ENCODE data around the gene INPP1. TPM values are rescaled to one million over a fixed set of nuclear protein-coding genes. Genes with fewer than 3 reads are reported as not detected.
A peak's percentile ranks its signal among the peaks of the same experiment; 100 is the strongest.
"Not testable (repeated sequence)": the region's sequence is repeated elsewhere in the genome, so short reads cannot be mapped to it uniquely, and the experiment has no call there.

The INPP1 gene, protein sequence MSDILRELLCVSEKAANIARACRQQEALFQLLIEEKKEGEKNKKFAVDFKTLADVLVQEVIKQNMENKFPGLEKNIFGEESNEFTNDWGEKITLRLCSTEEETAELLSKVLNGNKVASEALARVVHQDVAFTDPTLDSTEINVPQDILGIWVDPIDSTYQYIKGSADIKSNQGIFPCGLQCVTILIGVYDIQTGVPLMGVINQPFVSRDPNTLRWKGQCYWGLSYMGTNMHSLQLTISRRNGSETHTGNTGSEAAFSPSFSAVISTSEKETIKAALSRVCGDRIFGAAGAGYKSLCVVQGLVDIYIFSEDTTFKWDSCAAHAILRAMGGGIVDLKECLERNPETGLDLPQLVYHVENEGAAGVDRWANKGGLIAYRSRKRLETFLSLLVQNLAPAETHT
- total RNA-seq (2014; rRNA removed; shearing (Covaris generic); ENCODE audit: low replicate concordance) = 15.9 and 66.6 TPM in 2 replicates

DNA sequence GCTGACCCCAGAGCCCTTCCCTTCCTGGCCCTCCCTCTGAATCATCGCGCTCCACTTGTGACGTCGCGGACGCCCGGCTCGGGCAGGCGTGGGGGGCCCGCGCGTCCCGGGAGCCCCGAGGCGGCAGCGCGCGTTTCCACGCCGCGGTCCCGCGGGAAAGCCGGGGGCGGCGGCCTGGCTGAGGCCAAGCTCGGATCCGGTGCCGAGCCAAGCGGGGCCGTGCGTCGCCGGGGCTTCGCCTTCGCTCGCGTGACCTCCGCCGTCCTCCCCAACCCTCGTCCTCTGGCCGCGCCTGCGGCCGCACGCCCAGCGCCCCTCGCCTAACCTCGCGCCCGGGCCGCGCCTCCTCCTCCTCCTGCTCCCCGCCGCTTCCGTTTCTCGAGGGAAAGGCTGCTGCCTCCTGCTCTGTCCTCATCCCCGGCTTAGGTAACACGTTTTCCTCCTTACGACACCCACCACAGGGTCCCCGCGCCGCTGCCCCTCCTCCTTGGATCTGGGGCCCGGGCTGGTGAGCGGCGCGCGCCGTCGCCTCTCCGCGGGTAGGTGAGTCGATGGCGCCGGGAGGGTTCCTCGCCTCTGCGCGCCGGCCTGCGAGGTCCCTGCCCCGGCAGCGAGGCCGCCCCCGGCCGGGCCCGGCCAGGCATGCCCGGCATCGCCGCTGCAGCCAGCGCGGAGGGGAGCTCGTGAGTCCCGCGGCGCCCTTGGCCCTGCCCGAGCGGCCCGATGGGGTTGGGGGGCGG lies at the start of gene INPP1:
TSS of gene INPP1 (plus strand) at position 54 of the 740 bp plus-strand sequence. CDS start 16,514 bp downstream, outside the sequence.
- Histone ChIP-seq H3K27me3 (no peaks in the 10 kb centered on the region), H3K4me3 (peak within 1 kb of the TSS; percentile 69), H3K36me3 (no peaks in the 10 kb centered on the region), H3K9me3 (no peaks in the 10 kb centered on the region)
- DNase-seq = peak; percentile 81

DNA sequence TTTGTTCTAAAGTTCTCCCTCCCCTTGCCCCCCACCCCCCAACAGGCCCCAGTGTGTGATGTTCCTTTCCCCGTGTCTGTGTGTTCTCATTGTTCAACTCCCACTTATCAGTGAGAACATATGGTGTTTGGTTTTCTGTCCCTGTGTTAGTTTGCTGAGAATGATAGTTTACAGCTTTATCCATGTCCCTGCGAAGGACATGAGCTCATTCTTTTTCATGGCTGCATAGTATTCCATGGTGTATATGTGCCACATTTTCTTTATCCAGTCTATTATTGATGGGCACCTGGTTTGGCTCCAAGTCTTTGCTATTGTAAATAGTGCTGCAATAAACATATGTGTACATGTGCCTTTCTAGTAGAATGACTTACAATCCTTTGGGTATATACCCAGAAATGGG lies 45.5 kb upstream of the INPP1 start:
- not testable (repeated sequence) for H3K4me3 ChIP-seq, DNase-seq, H3K9me3 ChIP-seq, H3K27me3 ChIP-seq, H3K36me3 ChIP-seq

DNA sequence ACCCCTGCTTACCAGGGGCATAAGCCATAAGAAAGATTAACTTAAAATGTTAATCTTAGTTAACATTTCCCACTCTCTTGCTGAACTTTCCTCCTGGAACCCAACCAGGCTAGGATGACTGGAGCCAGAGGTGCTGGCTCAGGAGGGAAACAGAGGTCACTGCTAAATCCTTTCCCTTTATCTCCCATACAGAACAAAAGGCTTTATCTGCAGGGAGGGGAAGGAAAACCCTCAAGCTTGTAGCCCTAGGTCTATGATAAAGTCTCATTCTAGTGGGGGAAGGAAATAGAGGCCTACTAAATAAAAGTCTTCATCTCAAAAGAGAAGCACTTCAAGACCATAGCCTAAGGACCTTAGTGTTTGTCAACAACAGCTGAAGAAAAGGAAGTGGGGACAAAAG lies 42.4 kb upstream of the INPP1 start:
- no peaks in the 10 kb centered on the region for H3K27me3 ChIP-seq
- peaks cover 6% of the 10 kb centered on the region; the same call in 1 of the 2 replicates for H3K36me3 ChIP-seq
- no peak for DNase-seq

DNA sequence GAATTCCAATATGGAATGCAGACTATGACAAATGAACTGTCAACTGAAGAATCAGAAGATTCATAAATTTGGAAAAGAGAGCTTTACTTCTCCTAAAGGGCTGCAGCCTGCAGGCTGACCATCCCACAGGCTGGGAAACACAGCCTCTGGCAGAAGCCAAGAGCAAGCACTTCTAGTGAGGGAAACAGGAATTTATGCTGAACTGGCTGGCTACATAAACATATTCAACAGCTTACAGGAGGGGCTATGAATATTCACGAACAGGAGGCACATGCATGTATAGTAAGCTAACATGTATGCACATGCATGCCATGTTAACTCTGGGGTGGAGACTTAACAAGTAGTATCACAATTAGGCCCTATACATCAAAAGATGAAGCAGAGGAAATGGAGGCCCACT lies 41.3 kb upstream of the INPP1 start:
- no peaks in the 10 kb centered on the region for H3K9me3 ChIP-seq
- no peak for DNase-seq
- no peaks in the 10 kb centered on the region for H3K27me3 ChIP-seq

More for the DNA sequence above, 42.4 kb upstream of the INPP1 start:
- Histone ChIP-seq H3K9me3 (no peaks in the 10 kb centered on the region), H3K4me3 (no peak overlapping the region)

DNA sequence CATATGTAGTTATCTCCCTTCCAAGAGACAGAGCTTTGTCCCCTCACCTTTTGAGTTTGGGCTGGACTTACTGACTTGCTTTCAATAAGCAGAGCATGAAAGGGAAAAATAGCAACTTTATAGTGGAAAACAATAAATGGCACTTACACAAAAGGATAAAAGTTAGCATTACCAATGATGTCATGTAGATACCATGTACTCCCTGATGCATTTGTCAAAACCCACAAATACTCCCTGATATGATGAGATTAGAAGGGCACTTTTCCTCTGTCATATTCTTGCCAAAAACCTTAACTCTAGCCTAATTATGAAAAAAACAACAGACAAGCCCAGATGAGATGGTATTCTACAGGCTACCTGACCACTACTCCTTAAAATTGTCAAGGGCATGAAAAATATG lies 39.7 kb upstream of the INPP1 start:
- no peak for DNase-seq
- Histone ChIP-seq H3K27me3 (no peaks in the 10 kb centered on the region), H3K4me3 (no peak overlapping the region), H3K9me3 (no peaks in the 10 kb centered on the region), H3K36me3 (peaks cover 6% of the 10 kb centered on the region; the same call in 1 of the 2 replicates)

More for the DNA sequence above, 41.3 kb upstream of the INPP1 start:
- H3K36me3 ChIP-seq = peaks cover 6% of the 10 kb centered on the region; the same call in 1 of the 2 replicates
- no peak overlapping the region for H3K4me3 ChIP-seq

DNA sequence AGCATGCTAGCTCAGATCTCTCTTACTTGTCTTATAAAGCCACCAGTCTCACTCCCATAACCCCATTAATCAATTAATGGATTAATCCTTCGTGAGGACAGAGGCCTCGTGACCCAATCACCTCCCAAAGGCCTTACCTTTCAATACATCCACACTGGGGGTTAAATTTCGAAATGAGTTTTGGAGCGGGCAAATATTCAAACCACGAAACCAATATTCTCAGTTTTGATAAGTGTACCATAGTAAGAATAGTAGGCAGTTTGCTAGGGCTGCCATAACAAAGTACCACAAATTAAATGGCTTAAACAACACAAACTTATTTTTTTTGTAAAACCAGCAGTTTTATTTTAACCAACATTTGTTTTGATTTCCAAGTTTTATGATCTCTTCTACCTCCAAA lies 39.0 kb upstream of the INPP1 start:
- DNase-seq = no peak
- Histone ChIP-seq H3K4me3 (no peak overlapping the region), H3K27me3 (no peaks in the 10 kb centered on the region), H3K36me3 (peaks cover 6% of the 10 kb centered on the region; the same call in 1 of the 2 replicates), H3K9me3 (no peaks in the 10 kb centered on the region)

DNA sequence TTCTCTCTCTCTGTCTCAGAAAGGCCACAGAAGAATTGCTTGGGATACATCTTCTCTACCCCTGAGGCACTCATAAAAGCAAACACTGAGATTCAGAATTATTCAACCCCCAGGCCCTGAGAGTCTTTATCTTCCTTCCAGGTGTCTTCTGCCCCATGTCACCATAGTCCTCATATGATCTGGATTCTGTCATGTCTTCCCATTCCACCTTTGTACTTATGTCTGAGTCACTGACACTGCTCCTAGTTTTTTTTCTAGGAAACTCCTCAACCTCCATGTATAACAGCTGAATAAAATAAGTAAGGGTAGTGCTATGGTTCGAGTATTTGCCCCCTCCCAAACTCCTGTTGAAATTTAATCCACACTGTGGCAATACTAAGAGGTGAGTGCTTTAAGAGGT lies 35.4 kb upstream of the INPP1 start:
- Histone ChIP-seq H3K36me3 (no peaks in the 10 kb centered on the region; the same call in 1 of the 2 replicates), H3K4me3 (no peak overlapping the region), H3K9me3 (no peaks in the 10 kb centered on the region), H3K27me3 (no peaks in the 10 kb centered on the region)
- no peak for DNase-seq

DNA sequence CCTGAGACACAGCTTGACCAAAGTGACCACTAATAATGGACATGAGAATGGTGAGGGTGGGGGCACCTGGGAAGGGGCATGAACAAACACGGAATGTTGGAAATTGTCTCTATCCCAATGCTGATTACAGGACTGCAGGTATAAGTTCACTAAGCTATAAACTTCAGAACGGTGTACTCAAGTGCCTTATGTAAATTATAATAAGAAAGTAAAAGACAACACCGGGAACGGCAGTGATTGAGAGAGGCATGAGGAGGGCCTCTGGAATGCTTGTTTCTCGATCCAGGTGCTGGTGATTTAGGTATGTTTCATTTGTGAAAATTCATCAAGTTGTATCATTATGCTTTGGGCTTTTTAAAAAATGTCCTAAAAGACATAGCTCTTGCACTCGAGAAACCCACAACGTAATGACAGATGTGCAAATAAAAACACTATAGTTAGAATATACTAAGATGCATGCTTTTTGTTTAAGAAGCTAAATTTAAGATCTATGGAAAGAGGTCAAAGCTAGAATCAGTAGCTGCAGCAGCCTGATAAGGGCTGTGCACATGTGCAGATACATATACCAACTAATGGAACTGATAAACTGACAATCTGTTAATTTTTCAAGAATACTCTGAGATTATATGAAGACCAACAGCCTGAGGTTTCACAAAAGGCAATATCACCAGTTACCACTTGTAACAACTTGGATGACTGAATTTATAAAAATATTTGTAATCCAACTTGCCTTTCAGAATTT lies 31.3 kb upstream of the INPP1 start:
- Histone ChIP-seq H3K4me3 (no peak overlapping the region), H3K27me3 (no peaks in the 10 kb centered on the region), H3K36me3 (peaks cover 2% of the 10 kb centered on the region), H3K9me3 (no peaks in the 10 kb centered on the region)
- no peak for DNase-seq

DNA sequence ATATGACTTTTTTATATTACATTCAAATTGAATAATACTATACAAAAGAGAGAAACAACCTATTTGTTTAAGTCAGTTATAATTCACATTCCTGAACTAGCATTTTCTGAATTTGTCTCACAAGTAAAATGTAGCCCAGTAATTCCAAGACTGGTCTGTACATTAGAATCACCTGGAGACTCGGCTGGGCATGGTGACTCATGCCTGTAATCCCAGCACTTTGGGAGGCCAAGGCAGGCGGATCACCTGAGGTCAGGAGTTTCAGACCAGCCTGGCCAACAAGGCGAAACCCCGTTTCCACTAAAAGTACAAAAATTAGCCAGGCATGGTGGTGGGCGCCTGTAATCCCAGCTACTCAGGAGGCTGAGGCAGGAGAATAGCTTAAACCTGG lies 30.8 kb upstream of the INPP1 start:
- not testable (repeated sequence) for H3K9me3 ChIP-seq, H3K27me3 ChIP-seq, DNase-seq, H3K36me3 ChIP-seq, H3K4me3 ChIP-seq

DNA sequence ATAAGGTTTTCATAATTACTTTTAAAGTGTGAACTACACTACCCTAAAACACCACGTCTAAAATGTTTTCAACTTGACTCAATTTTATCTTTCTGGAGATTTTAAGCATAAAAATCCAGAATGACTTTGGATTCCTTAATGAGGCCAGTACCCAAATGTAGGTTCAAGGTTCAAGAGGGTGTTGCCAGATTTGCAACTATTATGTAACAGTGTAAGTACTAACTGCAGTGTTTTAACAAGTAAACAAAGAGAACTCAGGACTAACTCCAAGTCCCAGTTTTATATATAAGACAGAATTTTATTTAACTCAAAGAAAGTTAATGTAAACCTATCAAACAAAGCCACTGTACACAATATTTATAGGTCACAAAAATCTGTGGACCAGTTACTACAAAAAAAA lies 29.5 kb upstream of the INPP1 start:
- DNase-seq = no peak
- no peak overlapping the region for H3K4me3 ChIP-seq

DNA sequence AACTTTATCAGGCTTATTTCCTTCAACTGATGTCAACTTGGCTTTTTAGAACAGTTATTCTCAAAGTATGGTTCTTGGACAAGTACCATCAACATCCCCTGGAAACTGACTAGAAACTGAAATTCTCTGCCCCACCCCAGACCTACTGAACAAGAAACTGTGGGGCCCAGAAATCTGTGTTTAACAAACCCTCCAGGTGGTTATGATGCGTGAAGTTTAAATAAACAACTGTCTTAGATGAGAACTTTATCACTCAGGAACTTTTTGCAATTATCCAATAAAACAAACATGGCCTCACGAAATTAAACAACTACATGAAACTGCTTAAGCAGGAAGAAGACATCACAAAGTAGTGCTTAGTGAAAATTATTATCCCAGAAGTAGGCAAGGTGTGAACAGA lies 28.1 kb upstream of the INPP1 start:
- peaks cover 2% of the 10 kb centered on the region for H3K36me3 ChIP-seq
- no peaks in the 10 kb centered on the region for H3K9me3 ChIP-seq
- H3K27me3 ChIP-seq = no peaks in the 10 kb centered on the region

More for the DNA sequence above, 29.5 kb upstream of the INPP1 start:
- Histone ChIP-seq H3K9me3 (no peaks in the 10 kb centered on the region), H3K27me3 (no peaks in the 10 kb centered on the region), H3K36me3 (peaks cover 2% of the 10 kb centered on the region)

DNA sequence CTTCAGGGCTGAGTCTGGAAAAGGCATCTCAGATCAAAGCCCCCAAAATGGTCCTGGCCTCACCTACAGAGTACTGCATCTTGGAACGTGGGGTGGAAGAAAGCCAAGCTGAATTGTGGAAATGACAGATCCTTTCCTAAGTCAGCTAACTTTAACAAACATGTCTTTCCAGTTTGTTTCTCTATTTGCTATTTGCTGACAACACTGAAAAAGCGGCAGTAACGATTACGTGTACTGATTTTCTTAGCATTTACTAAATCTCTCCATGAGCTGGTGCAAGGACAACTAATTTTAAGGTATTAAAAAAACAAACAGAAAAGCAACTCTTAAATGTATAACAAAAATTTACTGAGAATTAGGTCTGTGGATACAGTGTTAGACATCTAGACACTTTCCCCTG lies 24.9 kb upstream of the INPP1 start:
- H3K9me3 ChIP-seq = no peaks in the 10 kb centered on the region
- H3K36me3 ChIP-seq = peaks cover 2% of the 10 kb centered on the region; the same call in 1 of the 2 replicates
- no peak for DNase-seq
- no peaks in the 10 kb centered on the region for H3K27me3 ChIP-seq
- H3K4me3 ChIP-seq = peak overlapping the region; percentile 65

More for the DNA sequence above, 28.1 kb upstream of the INPP1 start:
- DNase-seq = no peak
- H3K4me3 ChIP-seq = no peak overlapping the region

DNA sequence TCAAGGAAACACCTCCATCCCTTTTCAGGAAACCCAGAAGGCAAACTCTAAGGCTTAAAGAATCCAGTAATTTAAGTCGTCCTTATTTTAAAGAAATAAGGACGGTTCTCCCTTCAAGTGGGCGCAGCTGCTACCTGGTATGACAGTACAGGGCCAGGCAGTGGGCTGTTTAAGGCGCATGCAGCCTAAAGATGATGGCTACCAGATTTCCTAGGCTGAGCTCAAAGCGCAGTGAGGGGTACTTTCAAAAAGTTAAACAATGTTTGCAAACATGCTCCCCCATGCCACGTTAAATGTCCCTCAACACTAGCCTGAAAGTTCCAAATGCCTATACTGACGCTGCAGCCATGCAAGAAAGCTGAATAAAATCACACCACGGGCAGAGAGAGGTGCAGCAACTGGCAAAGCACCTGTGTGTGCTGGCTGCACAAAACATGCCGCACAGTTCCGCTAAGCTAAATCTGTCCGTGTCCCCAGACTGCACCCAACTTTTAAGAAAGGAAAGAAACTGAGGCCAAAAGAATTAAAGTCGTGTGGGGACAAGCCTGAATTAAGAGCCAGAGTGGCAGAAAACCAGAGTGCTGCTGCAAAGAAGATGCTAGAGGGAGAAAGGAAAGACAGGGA lies 24.3 kb upstream of the INPP1 start:
- Histone ChIP-seq H3K4me3 (peak overlapping the region; percentile 65), H3K9me3 (no peaks in the 10 kb centered on the region), H3K27me3 (no peaks in the 10 kb centered on the region), H3K36me3 (no peaks in the 10 kb centered on the region)
- DNase-seq = no peak

DNA sequence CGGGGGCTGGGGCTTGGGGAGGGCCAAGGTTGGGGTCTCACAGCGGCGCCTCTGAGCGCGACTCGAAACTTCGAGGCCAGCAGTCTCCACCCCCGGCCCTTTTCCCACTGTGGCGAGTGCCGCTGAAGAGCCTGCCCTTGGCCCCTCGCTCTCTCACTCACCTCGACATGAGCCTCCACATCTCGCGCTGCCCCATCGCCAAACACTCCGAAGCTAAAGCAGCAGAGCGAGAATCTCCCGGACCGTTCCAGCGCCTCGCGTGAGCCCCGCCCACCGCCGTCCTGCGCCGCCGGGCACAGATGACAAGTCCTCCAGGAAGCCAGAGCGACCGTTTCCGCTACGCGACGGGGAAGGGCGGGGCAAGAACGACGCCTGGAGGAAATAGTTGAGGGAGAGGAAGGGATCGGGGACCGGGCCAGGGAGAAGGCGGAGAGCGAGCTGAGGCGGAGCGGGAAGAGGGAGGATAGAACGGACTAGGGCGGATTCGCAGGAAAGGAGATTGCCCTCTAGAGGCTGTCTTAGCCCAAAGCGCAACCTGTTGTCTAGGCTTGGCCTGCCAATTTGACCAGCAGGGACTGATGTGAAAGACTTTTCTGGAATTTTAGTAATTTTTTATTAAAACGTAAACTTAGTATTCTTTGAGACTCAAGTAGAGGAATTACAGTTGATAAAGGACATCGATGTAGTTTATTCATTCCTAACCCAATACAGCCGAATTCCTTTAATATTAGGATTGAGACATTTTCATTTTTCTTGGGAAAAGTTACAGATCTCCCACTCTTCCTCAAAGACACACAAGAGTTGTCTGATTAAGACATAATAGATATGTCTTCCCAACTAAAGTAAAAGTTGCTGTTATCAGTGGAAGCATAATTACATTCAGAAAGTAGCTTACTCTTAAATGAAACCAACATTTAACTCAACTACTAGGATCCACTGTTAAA lies 23.6 kb upstream of the INPP1 start, which contains the start of gene HIBCH:
TSS of gene HIBCH (minus strand) at position 272 of the 944 bp plus-strand sequence. CDS start at position 196, 76 bp downstream.
- peak within 1 kb of the TSS; percentile 65 for H3K4me3 ChIP-seq

DNA sequence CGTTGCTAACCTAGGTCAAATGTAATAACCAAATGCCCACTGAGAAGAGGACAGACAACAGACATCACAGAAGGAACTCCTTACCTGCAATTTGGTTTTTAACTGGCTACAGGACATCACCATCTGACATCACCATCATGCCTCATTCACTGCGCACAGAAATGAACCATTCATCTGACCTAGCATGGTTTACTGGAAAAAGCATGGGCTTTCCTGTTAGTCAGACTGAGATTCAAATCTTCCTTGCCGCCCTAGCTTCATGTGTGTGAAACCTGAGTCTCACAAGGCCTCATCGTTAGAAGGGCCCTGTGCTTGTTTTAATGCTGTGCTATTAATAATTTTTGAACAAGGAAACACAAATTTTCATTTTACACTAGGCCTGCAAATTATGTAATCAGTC lies 22.7 kb upstream of the INPP1 start:
- no peak for DNase-seq
- Histone ChIP-seq H3K4me3 (no peak overlapping the region; the same call in 1 of the 2 replicates), H3K27me3 (no peaks in the 10 kb centered on the region), H3K9me3 (no peaks in the 10 kb centered on the region), H3K36me3 (no peaks in the 10 kb centered on the region)

More for the DNA sequence above, 23.6 kb upstream of the INPP1 start, which contains the start of gene HIBCH:
- Histone ChIP-seq H3K36me3 (no peaks in the 10 kb centered on the region), H3K27me3 (no peaks in the 10 kb centered on the region), H3K9me3 (no peaks in the 10 kb centered on the region)
- peak; percentile 99 for DNase-seq

All from MG63 (cell line).